Astrocyte (in vitro differentiated cells and primary cell): ENCODE results near the gene TOP3A.

Source experiments
- EZH2 ChIP-seq: IDR thresholded peaks from 2 replicates; pipeline ENCODE4 v1.6.1; 2012; ENCODE audit warnings: mild to moderate bottlenecking, low read length, inconsistent platforms; ENCODE audit not compliant: insufficient read depth
- TF ChIP-seq, protein P1 (sequence below): IDR thresholded peaks from 2 replicates; pipeline ENCODE4 v1.5.1; 2011; ENCODE audit warnings: low read depth, mild to moderate bottlenecking, inconsistent platforms, low read length, moderate library complexity; ENCODE audit not compliant: insufficient read depth

- TF ChIP-seq, protein P1, sequence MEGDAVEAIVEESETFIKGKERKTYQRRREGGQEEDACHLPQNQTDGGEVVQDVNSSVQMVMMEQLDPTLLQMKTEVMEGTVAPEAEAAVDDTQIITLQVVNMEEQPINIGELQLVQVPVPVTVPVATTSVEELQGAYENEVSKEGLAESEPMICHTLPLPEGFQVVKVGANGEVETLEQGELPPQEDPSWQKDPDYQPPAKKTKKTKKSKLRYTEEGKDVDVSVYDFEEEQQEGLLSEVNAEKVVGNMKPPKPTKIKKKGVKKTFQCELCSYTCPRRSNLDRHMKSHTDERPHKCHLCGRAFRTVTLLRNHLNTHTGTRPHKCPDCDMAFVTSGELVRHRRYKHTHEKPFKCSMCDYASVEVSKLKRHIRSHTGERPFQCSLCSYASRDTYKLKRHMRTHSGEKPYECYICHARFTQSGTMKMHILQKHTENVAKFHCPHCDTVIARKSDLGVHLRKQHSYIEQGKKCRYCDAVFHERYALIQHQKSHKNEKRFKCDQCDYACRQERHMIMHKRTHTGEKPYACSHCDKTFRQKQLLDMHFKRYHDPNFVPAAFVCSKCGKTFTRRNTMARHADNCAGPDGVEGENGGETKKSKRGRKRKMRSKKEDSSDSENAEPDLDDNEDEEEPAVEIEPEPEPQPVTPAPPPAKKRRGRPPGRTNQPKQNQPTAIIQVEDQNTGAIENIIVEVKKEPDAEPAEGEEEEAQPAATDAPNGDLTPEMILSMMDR = no peak
- TF ChIP-seq EZH2 = no peak
These were observed 35.9 kb downstream of the TOP3A start for GRCh38 chr17:18278867-18279266.
